Transverse colon (tissue), 4 donors: ENCODE measurements around the gene SLC22A3. TPM values are rescaled to one million over a fixed set of nuclear protein-coding genes. Genes with fewer than 3 reads are reported as not detected.
A peak's percentile ranks its signal among the peaks of the same experiment; 100 is the strongest.

Experiments
- DNase-seq: peaks from one replicate; pipeline ENCODE4 v3.0.0-alpha.2; 2019
- H3K27ac ChIP-seq, 4 donors: fragments of 200-600 bp; sonication (generic); 2 replicates each; pipeline ENCODE4 v1.5.1; 2016 to 2018; ENCODE audit warnings: inconsistent platforms in 4 of 4
- H3K27me3 ChIP-seq: fragments of 200-600 bp; sonication (generic); 2 replicates; pipeline ENCODE4 v1.5.1; 2017; ENCODE audit warnings: inconsistent platforms
- H3K36me3 ChIP-seq, 4 donors: fragments of 200-600 bp; sonication (generic); 2 replicates each; pipeline ENCODE4 v1.5.1; 2017 to 2019; ENCODE audit warnings: inconsistent platforms in 4 of 4
- H3K4me1 ChIP-seq, 4 donors: fragments of 200-600 bp; sonication (generic); 2 replicates each; pipeline ENCODE4 v1.5.1; 2017 to 2020; ENCODE audit warnings: inconsistent platforms in 4 of 4
- H3K4me3 ChIP-seq, 4 donors: fragments of 200-600 bp; sonication (generic); 1 replicate in 1 of 4; 2 replicates in 3 of 4; pipeline versions ENCODE4 v1.5.1 to v1.6.1; 2017 to 2019; ENCODE audit warnings: inconsistent platforms in 4 of 4
- H3K9me3 ChIP-seq, 2 donors: fragments of 200-600 bp; sonication (generic); 2 replicates each; pipeline ENCODE4 v1.5.1; 2017 to 2019; ENCODE audit warnings: inconsistent platforms in 2 of 2
- EP300 ChIP-seq: sonication (generic); formaldehyde crosslinking; IDR thresholded peaks from one replicate; pipeline ENCODE4 v1.6.1; 2017; ENCODE audit warnings: antibody characterized with exemption, low read depth
- POLR2A ChIP-seq: fragments of 450-650 bp; IDR thresholded peaks from one replicate; pipeline ENCODE4 v1.6.1; 2016; ENCODE audit warnings: antibody characterized with exemption, mild to moderate bottlenecking, moderate library complexity
- POLR2AphosphoS5 ChIP-seq, 3 donors: sonication (generic); formaldehyde crosslinking; IDR thresholded peaks; one replicate each; pipeline ENCODE4 v1.6.1; 2016; ENCODE audit warnings: antibody characterized with exemption in 3 of 3
- WGBS, 2 donors: methylation state at CpG; one replicate each; pipeline ENCODE4 v1.1.5; 2018; ENCODE audit warnings: low coverage in 1 of 2; 5-methylcytosine and 5-hydroxymethylcytosine counted together
- in situ Hi-C, 4 donors: fragments of 200-750 bp; cut with MboI; loops; one replicate each; pipeline versions ENCODE4 v1.15.0 to v1.15.1; 2017; ENCODE audit warnings: low sequenced_read_pairs in 3 of 4, low pct_ligation_motif_present in 1 of 4, low pct_unique_long_range_greater_than_20kb in 1 of 4
- intact Hi-C: fragments of 100-400 bp; cut with DNase I; formaldehyde crosslinking; loops from one replicate; pipeline ENCODE4 v1.15.1; 2023; ENCODE audit warnings: low total_unique reads
- total RNA-seq, 4 donors: library from RNA; depleted of rRNA; stranded (reverse); fragments of >200 nt; gene quantifications; one replicate each; pipeline ENCODE4 v1.1.0, GENCODE V29; 2016
- TF ChIP-seq, protein P1 (sequence below), 5 experiments: fragments of 200-600 bp in 3 of 5; fragments of 450-650 bp in 2 of 5; sonication (generic) in 3 of 5; IDR thresholded peaks; 1 replicate in 2 of 5; 2 replicates in 3 of 5; pipeline ENCODE4 v1.5.1; 2016 to 2017; ENCODE audit warnings: antibody characterized with exemption in 5 of 5, inconsistent platforms in 3 of 5, mild to moderate bottlenecking in 2 of 5, moderate library complexity in 1 of 5

Gene SLC22A3
- total RNA-seq, 4 donors from 2014 or later: 4.5 to 12.0 (median 6.9) TPM

DNA sequence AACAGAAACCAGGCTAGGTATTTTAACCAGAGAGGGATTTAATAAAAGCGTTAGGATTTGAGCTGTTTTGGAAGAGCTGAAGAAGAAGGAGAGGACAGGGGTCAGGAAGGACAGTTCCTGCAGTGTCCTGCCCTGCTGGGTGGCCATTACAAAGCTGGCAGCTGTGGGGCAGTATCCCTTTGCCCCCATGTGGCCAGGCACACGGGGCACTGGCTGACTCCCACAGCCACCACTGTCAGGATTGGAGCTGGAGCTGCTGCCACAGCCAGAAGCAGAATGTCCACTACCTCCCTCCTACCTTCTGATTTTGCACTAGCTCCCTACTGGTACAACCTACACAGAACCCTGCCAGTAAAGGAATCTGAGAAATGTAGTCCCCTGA lies 46.5 kb downstream of the SLC22A3 start:
- DNase-seq: no peak
- in situ Hi-C loops (no loop called here), intact Hi-C loops (loop anchor here (5.0 kb wide), 1 partner anchor 38 kb away; no protein-coding TSS in a partner anchor)
- WGBS, 2 donors: 58 to 100% methylated on average over 1 to 2 of the region's 2 CpGs
- Histone ChIP-seq H3K4me1 (peaks cover 0 to 11% (median 2%) of the 10 kb centered on the region in 4 donors), H3K27ac (peak overlapping the region in 1 of 4 donors; percentile 10), H3K4me3 (no peak overlapping the region), H3K9me3 (no peaks in the 10 kb centered on the region), H3K27me3 (no peaks in the 10 kb centered on the region), H3K36me3 (no peaks in the 10 kb centered on the region)
- TF ChIP-seq, protein P1, sequence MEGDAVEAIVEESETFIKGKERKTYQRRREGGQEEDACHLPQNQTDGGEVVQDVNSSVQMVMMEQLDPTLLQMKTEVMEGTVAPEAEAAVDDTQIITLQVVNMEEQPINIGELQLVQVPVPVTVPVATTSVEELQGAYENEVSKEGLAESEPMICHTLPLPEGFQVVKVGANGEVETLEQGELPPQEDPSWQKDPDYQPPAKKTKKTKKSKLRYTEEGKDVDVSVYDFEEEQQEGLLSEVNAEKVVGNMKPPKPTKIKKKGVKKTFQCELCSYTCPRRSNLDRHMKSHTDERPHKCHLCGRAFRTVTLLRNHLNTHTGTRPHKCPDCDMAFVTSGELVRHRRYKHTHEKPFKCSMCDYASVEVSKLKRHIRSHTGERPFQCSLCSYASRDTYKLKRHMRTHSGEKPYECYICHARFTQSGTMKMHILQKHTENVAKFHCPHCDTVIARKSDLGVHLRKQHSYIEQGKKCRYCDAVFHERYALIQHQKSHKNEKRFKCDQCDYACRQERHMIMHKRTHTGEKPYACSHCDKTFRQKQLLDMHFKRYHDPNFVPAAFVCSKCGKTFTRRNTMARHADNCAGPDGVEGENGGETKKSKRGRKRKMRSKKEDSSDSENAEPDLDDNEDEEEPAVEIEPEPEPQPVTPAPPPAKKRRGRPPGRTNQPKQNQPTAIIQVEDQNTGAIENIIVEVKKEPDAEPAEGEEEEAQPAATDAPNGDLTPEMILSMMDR (IDR thresholded peaks at IDR 0.05): no peak
- TF ChIP-seq POLR2AphosphoS5 (IDR thresholded peaks at IDR 0.05) (no peak), POLR2A (no peak), EP300 (no peak)

DNA sequence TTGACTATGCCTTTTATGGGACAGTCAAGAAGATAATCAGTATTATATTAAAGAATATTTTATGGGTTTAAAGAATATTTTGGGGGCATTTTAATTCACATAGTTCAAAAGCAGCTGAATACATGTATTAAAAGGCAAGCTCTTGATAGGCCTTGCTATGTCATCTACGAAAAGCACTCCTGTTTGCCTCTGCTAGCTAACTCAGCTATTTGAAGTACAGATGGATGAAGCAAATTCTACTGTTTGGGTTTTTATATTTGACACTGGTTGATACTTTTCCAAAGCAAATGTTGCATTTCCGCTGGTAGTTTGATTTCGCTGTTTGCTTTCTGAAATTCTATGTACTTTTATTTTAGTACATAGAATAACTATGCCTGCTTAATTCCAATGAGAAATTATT lies 47.0 kb downstream of the SLC22A3 start:
- 94 to 100% methylated on average over 3 of the region's 3 CpGs for WGBS, 2 donors
- intact Hi-C loops (no loop called here), in situ Hi-C loops (no loop called here)
- DNase-seq: no peak
- H3K27ac ChIP-seq: no peak overlapping the region
- no peak overlapping the region for H3K4me3 ChIP-seq
- peaks cover 0 to 11% (median 2%) of the 10 kb centered on the region in 4 donors for H3K4me1 ChIP-seq
- H3K36me3 ChIP-seq: no peaks in the 10 kb centered on the region
- TF ChIP-seq POLR2A (no peak), EP300 (no peak), POLR2AphosphoS5 (IDR thresholded peaks at IDR 0.05) (no peak)
- TF ChIP-seq, protein P1 (IDR thresholded peaks at IDR 0.05): no peak
- H3K27me3 ChIP-seq: no peaks in the 10 kb centered on the region
- H3K9me3 ChIP-seq: no peaks in the 10 kb centered on the region

DNA sequence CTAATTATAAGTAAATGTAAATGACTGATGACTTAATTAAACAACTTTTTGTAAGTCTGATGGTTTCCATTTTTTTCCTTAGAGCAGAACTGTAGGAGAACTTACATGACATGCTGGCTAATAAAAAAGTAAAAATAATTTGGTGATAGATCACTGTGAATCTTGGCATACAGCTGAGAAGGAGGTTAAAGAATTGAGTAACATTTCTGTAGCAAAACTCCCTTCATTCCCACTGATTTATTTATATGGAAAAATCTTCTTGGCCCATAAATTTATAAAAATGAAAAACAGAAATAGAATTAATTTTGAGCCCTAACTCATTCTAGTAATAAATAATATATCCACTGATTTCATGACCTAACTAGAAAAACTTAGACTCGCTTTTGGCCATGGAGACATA lies 48.1 kb downstream of the SLC22A3 start:
- no peak overlapping the region for H3K4me3 ChIP-seq
- TF ChIP-seq, protein P1 (IDR thresholded peaks at IDR 0.05): no peak
- no peak for TF ChIP-seq POLR2AphosphoS5 (IDR thresholded peaks at IDR 0.05)
- no peak for TF ChIP-seq POLR2A
- no peak for TF ChIP-seq EP300
- DNase-seq: no peak
- no peaks in the 10 kb centered on the region for H3K27me3 ChIP-seq
- intact Hi-C loops: no loop called here
- H3K9me3 ChIP-seq: no peaks in the 10 kb centered on the region
- no peaks in the 10 kb centered on the region for H3K36me3 ChIP-seq
- H3K27ac ChIP-seq: no peak overlapping the region
- peaks cover 0 to 11% (median 2%) of the 10 kb centered on the region in 4 donors for H3K4me1 ChIP-seq
- in situ Hi-C loops: no loop called here
- 81 to 91% methylated on average over 1 of the region's 1 CpG for WGBS, 2 donors

DNA sequence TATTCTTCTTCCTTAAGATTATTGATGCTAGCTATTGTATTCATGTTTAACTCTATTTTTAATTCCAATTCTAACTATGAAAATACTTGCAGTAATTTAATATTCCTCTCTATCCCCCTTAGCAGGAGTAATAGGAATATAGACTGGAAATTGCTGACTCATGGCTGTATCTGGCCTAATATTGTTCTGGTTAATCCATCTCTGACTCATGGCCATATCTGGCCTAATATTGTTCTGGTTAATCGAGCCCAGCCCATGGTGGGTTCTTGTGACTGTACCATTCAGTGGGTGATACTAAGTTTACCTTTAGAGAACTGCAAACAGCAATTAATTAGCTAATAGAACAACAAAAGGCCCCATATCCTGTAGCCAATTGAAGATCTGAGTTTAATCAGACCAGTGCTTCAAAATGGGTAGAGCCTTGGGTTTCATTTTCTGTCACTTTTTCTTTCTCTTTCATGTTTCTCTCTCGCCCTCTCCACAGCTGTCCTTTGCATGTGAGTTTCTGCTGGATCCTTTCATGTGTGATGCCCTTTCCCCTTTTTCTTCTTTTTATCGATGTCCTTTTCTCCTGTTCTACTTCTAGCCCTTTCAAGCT lies 50.6 kb downstream of the SLC22A3 start:
- in situ Hi-C loops (no loop called here), intact Hi-C loops (no loop called here)
- Histone ChIP-seq H3K4me1 (no peaks in the 10 kb centered on the region), H3K9me3 (no peaks in the 10 kb centered on the region), H3K27me3 (no peaks in the 10 kb centered on the region), H3K27ac (no peak overlapping the region), H3K4me3 (no peak overlapping the region), H3K36me3 (no peaks in the 10 kb centered on the region)
- 60 to 64% methylated on average over 2 to 3 of the region's 3 CpGs for WGBS, 2 donors
- no peak for DNase-seq
- TF ChIP-seq, protein P1 (IDR thresholded peaks at IDR 0.05): no peak
- TF ChIP-seq POLR2A (no peak), POLR2AphosphoS5 (IDR thresholded peaks at IDR 0.05) (no peak), EP300 (no peak)
